Activated CD8-positive, alpha-beta memory T cell treated with anti-CD3 and anti-CD28 coated beads, Interleukin-2, amount 10 ng/mL, durations not matched to agents 7 days and 5 days (primary cell): ENCODE measurements around the gene P2RX6. TPM values are rescaled to one million over a fixed set of nuclear protein-coding genes. Genes with fewer than 3 reads are reported as not detected.

ENCODE experiments used
- ATAC-seq: fragments of 150-1000 bp; cut with Tn5 transposase; one replicate; pipeline ENCODE4 v1.10.0; 2021; ENCODE audit warnings: moderate library complexity
- CTCF ChIA-PET: fragments of 350-600 bp; sonication (Branson Sonifier 250); formaldehyde crosslinking; loops from one replicate; lab custom pipeline; 2021; ENCODE audit warnings: antibody characterized with exemption; lab: Charles Lee
- DNase-seq: peaks from one replicate; pipeline ENCODE4 v3.0.0-alpha.2; 2020
- H3K27ac Mint-ChIP-seq: one replicate; pipeline ENCODE4 v1.8.0; 2021; ENCODE audit warnings: mild to moderate bottlenecking, mixed read lengths
- H3K27me3 Mint-ChIP-seq: one replicate; pipeline ENCODE4 v1.8.0; 2021; ENCODE audit warnings: mixed read lengths
- H3K36me3 Mint-ChIP-seq: one replicate; pipeline ENCODE4 v1.8.0; 2021; ENCODE audit warnings: mild to moderate bottlenecking, mixed read lengths
- H3K4me1 Mint-ChIP-seq: one replicate; pipeline ENCODE4 v1.8.0; 2021; ENCODE audit warnings: mixed read lengths
- H3K4me3 Mint-ChIP-seq: one replicate; pipeline ENCODE4 v1.8.0; 2021; ENCODE audit warnings: mild to moderate bottlenecking, moderate library complexity, mixed read lengths
- H3K9me3 Mint-ChIP-seq: one replicate; pipeline ENCODE4 v1.8.0; 2022; ENCODE audit warnings: low read depth, mixed read lengths
- total RNA-seq, 2 experiments: library from RNA; stranded (reverse); gene quantifications; one replicate each; pipeline ENCODE4 v1.2.3, GENCODE V29; 2021

P2RX6 gene
- total RNA-seq, 2 experiments from 2014 or later: 0.32 to 0.42 TPM

DNA sequence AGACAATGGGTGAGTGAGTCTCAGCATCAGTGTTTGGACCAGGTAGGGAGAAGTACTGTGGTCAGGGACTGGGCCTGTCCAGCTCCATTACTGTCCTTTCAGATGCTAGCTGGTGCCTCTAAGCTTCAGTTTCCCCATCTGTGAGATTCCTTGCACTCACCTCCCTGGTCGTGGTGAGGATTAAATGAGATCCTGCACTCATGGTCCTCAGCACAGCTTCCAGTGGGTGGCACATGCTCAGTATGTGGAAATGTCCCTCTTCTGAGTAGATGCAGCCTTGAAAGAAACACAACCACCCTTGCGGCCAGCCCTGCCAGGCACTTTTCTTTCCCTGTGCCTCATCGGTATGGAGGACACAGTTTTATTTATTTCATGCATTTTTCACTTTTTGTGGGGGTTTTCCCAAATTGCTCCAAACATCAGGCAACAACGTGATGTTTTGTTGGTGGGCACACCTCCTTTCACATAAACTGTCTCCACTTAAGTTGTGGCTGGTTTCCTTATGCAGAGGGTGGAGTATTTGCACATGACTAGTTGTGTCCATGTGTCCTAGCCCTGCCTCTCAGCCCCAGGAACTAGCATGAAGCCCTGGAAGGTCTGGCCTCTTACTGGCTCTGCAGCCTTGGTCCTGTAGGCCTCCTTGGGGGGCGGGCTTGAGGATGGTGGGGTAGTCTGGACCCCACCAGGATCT is 31.7 kb upstream of the P2RX6 start:
- Mint-ChIP-seq H3K27ac (peak overlapping the region; percentile 90), H3K36me3 (peaks cover 13% of the 10 kb centered on the region), H3K4me1 (peaks cover 36% of the 10 kb centered on the region), H3K27me3 (no peaks in the 10 kb centered on the region), H3K9me3 (peaks cover 4% of the 10 kb centered on the region), H3K4me3 (peak overlapping the region; percentile 92)
- ATAC-seq (no peak), DNase-seq (no peak)
- CTCF ChIA-PET: interaction anchor here (1.1 to 1.6 kb wide), 2 partner anchors 17 to 19 kb away, joined by 4 to 5 read pairs; no protein-coding TSS in a partner anchor

DNA sequence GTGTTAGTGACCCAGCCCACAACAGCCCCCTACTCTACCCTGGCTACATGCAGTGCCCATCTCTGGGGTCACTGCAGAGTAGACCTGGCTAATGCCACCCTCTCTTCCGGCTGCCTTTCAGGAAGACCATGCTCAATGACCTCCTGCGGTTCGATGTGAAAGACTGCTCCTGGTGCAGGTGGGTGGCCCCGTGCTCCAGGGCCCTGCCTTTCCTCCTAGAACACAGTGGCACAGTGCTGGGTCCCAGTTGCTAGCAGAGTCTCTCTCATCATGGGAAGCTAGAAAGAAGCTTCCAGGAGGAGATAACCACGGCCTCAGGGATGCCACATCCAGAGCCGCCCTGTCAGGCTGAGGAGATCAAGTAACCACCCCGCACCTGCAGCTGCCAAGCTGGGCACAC is 29.2 kb upstream of the P2RX6 start:
- CTCF ChIA-PET: interaction anchor here (1.6 kb wide), 1 partner anchor 13 kb away, joined by 4 read pairs; no protein-coding TSS in a partner anchor
- ATAC-seq (no peak), DNase-seq (no peak)
- no peak overlapping the region for H3K27ac Mint-ChIP-seq
- H3K4me1 Mint-ChIP-seq: peaks cover 36% of the 10 kb centered on the region
- no peaks in the 10 kb centered on the region for H3K9me3 Mint-ChIP-seq
- no peaks in the 10 kb centered on the region for H3K27me3 Mint-ChIP-seq
- no peak overlapping the region for H3K4me3 Mint-ChIP-seq
- H3K36me3 Mint-ChIP-seq: peaks cover 13% of the 10 kb centered on the region

DNA sequence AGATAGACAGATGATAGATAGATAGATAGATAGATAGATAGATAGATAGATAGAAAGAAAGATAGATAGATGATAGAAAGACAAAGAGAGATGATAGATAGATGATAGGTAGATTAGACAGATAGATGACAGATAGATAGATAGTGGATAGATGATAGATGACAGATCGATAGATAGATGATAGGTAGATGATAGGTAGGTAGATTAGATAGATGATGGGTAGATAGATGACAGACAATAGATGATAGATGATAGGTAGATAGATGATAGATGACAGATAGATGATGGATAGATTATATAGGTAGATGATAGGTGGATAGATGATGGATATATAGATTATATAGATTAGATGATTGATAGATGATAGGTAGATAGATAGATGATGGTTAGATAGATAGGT is 28.6 kb upstream of the P2RX6 start:
- no peak overlapping the region for H3K27ac Mint-ChIP-seq
- DNase-seq (no peak), ATAC-seq (no peak)
- H3K4me3 Mint-ChIP-seq: no peak overlapping the region
- CTCF ChIA-PET: interaction anchor here (1.6 kb wide), 1 partner anchor 13 kb away, joined by 4 read pairs; no protein-coding TSS in a partner anchor
- peaks cover 29% of the 10 kb centered on the region for H3K4me1 Mint-ChIP-seq
- H3K9me3 Mint-ChIP-seq: no peaks in the 10 kb centered on the region
- peaks cover 13% of the 10 kb centered on the region for H3K36me3 Mint-ChIP-seq
- no peaks in the 10 kb centered on the region for H3K27me3 Mint-ChIP-seq

DNA sequence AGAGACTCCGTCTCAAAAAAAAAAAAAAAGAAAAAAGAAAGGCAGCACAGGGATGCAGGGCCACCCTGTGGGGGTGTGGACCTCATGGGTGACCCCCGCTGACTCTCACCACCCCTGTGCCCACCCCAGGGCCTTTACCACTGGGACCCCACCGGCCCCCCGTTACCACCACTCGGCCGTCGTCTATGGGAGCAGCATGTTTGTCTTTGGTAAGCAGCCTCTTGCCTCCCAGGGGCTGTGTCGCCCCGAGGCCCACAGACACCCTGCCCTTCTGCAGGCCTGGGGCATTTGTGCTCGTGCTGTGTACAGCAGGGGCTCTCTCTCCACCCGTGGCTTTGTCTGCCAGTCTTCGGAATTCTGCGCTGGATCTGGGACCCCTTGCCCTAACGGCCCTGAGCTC is 27.6 kb upstream of the P2RX6 start:
- no peaks in the 10 kb centered on the region for H3K9me3 Mint-ChIP-seq
- H3K27me3 Mint-ChIP-seq: no peaks in the 10 kb centered on the region
- CTCF ChIA-PET: no interaction called here
- H3K36me3 Mint-ChIP-seq: peaks cover 13% of the 10 kb centered on the region
- no peak overlapping the region for H3K4me3 Mint-ChIP-seq
- H3K27ac Mint-ChIP-seq: no peak overlapping the region
- DNase-seq: no peak
- peaks cover 27% of the 10 kb centered on the region for H3K4me1 Mint-ChIP-seq
- no peak for ATAC-seq

DNA sequence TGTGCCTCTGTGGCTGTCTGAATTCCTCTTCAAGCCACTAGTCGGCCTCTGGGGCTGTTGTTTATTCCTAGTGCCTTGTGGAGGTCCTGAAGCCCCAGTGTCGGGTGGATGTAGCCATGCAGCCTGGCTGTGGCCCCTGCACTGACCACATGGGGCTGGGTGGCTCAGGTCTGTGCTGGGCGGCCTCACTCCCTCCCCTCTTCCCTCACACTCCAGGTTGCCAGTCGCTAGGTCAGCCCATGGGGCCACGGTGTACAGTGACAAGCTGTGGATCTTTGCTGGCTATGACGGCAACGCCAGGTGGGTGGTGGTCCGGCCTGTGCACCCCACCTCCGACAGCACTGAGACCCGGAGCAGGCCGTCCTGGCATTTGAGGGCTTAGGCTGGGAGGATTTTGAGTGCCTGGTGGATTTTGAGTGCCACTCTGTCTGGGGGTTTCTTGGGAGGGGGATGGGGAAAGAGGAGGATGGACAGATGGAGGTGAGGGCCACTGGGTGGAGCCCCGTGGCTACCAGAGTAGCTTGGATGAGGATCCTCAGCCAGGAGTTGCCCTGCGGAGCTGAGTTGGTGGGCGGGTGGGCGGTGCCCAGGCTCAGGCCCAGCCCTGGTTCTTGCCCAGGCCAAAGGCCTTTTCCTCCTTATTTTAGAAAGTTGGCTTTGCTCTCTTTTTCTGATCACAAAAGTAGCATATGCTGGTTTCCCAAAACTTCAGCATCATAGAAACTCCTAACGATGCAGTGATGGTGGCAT is 26.2 kb upstream of the P2RX6 start:
- no peak for ATAC-seq
- Mint-ChIP-seq H3K27ac (no peak overlapping the region), H3K27me3 (no peaks in the 10 kb centered on the region), H3K9me3 (no peaks in the 10 kb centered on the region), H3K4me3 (no peak overlapping the region), H3K36me3 (peaks cover 13% of the 10 kb centered on the region), H3K4me1 (peaks cover 14% of the 10 kb centered on the region)
- CTCF ChIA-PET: no interaction called here
- DNase-seq: no peak

DNA sequence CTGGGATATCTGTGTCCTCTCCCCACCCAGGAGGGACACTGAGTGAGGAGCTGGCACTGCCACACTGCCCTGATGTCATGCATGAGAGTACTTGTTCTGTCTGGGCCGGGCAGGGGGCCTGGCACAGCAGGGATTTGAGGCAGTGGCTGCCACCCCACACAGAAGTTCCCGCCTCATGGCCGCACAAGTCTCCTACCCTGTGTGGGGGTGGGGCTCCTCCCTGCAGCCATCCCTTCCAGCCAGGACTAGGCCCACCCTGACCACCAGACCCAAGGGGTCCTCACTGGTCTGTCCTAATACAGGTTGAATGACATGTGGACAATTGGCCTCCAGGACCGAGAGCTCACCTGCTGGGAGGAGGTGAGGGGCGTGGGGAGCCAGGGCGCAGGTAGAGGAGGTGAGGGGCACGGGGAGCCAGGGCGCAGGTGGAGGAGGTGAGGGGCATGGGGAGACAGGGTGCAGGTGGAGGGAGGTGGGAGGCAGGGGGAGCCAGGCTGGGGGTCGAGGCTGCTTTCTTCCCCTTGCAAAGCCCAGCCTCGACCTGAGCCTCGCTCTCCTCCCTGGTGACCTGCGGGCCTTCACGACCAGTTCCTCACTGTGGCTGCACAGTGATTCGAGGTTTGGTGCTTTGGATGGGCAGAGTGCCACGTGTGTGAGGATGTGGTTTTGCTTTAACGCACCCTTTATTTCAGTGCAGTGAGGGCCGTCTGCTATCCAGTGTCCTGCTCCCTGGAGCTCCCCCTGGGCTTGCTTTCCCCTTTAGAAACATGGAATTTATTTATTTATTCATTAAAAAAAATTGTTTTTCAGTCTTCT is 25.4 kb upstream of the P2RX6 start:
- CTCF ChIA-PET: interaction anchor here (1.3 kb wide), 1 partner anchor 7 kb away, joined by 3 read pairs; the partner anchor contains the start of gene LZTR1
- H3K9me3 Mint-ChIP-seq: no peaks in the 10 kb centered on the region
- H3K36me3 Mint-ChIP-seq: peaks cover 13% of the 10 kb centered on the region
- DNase-seq: no peak
- no peak overlapping the region for H3K4me3 Mint-ChIP-seq
- ATAC-seq: no peak
- peaks cover 11% of the 10 kb centered on the region for H3K4me1 Mint-ChIP-seq
- H3K27me3 Mint-ChIP-seq: no peaks in the 10 kb centered on the region
- no peak overlapping the region for H3K27ac Mint-ChIP-seq

DNA sequence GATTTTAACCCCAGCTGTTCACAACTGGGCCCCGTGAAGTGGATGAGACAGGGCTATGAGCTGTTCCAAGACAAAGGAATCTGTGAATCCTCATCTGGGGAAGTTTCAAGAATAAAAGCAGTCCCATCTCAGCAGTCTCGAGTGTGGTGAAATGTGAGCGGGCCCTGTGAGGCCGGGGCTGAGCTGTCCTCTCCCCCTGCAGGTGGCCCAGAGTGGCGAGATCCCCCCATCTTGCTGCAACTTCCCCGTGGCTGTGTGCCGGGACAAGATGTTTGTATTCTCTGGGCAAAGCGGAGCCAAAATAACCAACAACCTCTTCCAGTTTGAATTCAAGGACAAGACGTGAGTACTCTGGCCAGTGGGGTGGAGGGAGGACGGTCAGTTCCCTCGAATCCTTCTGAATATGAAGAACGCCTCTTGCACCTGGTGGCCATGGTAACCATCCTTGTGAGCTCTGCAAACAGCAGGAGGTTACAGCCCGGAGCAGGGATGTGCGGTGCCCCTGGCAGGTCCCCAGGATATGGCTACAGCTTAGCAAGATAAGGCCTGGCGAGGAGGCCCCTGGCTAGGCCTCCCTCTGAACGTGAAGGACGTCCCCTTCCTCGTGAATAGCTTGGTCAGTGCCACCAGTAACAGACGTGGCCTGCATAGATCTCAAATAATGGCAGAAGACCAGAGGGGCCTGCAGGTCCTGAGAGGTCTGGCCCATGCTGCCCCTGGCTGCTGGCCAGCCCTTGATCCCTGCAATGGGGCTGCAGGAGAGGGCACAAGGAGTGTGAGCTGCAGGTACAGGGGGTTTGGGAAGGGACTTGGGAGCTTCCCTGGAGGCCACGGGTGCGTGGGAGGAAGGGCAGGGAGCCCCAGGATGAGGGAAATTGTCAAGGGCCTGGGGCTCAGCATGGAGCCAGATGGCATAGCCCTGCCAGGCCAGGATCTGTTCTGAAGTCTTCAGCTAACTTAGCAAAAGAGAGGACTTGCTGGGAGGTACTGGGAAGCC is 24.5 kb upstream of the P2RX6 start:
- ATAC-seq: no peak
- H3K27ac Mint-ChIP-seq: peak overlapping the region; percentile 49
- CTCF ChIA-PET: interaction anchor here (1.1 to 1.3 kb wide), 2 partner anchors 8 to 12 kb away, joined by 3 read pairs; partner anchors contain the start of genes LZTR1 and THAP7
- no peaks in the 10 kb centered on the region for H3K27me3 Mint-ChIP-seq
- no peaks in the 10 kb centered on the region for H3K9me3 Mint-ChIP-seq
- no peak overlapping the region for H3K4me3 Mint-ChIP-seq
- H3K4me1 Mint-ChIP-seq: peaks cover 11% of the 10 kb centered on the region
- DNase-seq: no peak
- H3K36me3 Mint-ChIP-seq: peaks cover 13% of the 10 kb centered on the region

DNA sequence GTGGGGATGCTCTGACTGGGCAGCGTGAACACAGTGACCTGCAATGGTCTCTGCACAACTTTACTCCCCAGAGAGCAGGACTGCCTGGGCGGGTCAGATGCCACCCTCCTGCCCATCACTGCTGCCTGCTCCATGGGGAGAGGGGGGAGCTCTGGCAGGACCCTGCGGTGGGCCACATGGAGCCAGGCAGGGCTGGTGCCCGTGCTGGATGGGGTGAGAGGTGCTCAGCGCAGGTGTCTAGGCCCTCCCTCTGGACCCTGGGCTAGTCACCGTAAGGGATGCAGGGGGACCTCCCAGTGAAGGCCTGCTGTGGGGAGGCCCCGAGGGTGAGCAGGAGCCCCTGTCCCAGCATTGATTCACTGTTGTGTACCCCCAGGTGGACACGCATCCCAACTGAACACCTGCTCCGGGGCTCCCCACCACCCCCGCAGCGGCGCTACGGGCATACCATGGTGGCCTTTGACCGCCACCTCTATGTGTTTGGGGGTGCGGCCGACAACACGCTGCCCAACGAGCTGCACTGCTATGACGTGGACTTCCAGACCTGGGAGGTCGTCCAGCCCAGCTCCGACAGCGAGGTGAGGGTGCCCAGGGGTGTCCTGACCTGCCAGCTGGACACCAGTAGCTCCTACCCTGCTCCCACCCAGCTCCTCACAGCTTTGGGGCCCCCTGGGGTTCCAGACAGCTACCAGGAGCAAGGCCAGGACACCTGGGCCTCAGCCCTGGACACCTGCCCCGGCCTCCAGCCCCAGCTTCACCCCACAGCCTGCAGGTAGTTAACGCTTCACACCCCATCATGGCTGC is 23.5 kb upstream of the P2RX6 start:
- Mint-ChIP-seq H3K4me3 (no peak overlapping the region), H3K36me3 (peaks cover 9% of the 10 kb centered on the region), H3K9me3 (no peaks in the 10 kb centered on the region), H3K27me3 (no peaks in the 10 kb centered on the region), H3K4me1 (peaks cover 11% of the 10 kb centered on the region), H3K27ac (no peak overlapping the region)
- ATAC-seq (no peak), DNase-seq (no peak)
- CTCF ChIA-PET: interaction anchor here (1.1 kb wide), 1 partner anchor 11 kb away, joined by 3 read pairs; the partner anchor contains the start of gene THAP7

DNA sequence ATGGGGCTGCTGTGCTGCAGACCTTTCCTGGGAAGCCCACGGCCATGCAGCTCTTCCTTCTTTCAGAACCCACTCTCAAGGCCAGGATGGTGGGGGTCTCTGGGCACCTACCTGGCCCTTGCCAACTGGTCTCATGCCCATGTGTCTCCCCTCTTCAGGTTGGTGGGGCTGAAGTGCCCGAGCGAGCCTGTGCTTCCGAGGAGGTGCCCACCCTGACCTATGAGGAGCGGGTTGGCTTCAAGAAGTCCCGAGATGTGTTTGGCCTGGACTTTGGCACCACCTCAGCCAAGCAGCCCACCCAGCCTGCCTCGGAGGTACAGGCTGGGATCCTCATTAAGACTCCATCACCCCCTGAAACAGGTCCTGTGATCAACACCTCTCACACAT is 22.9 kb upstream of the P2RX6 start:
- Mint-ChIP-seq H3K4me1 (peaks cover 11% of the 10 kb centered on the region), H3K36me3 (peaks cover 7% of the 10 kb centered on the region), H3K4me3 (no peak overlapping the region), H3K27ac (no peak overlapping the region), H3K27me3 (no peaks in the 10 kb centered on the region), H3K9me3 (no peaks in the 10 kb centered on the region)
- CTCF ChIA-PET: no interaction called here
- DNase-seq (no peak), ATAC-seq (no peak)

DNA sequence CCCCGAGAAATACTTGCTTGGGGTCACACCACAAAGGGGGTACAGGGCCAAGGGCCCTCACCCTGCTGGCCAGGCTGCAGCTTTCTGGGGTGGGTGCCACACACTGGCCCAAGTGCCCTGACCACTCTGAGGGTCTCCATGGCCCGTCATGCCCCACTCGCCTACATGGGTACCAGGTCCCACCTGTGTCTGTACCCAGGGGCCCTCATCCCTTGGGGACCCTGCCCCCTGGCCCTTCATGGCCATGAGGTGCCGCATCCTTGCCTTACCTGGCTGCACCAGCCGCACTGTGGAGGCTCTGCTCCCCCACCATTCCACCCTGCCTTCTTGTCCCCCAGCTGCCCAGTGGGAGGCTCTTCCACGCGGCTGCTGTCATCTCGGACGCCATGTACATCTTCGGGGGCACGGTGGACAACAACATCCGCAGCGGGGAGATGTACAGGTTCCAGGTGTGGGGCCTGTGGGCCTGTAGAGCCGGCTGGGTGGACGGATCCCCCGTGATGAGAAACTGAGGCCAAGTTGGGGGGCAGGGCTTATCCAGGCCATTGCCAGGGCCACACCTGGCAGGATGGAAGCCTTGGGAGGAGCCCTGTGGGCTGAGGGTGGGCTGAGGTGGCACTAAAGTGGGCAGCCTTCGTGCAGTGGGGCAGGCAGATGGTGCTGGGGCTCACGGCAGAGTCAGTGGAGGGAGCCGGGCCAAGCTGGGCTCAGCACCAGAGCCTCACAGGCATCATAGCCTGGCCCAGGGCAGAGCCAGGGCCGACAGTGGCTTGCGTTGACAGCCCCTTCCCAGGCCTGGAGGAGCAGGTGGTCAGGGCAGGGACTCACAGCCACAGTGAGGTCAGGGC is 22.3 kb upstream of the P2RX6 start:
- ATAC-seq: no peak
- H3K27ac Mint-ChIP-seq: no peak overlapping the region
- H3K9me3 Mint-ChIP-seq: no peaks in the 10 kb centered on the region
- H3K36me3 Mint-ChIP-seq: peaks cover 3% of the 10 kb centered on the region
- CTCF ChIA-PET: no interaction called here
- peaks cover 11% of the 10 kb centered on the region for H3K4me1 Mint-ChIP-seq
- H3K27me3 Mint-ChIP-seq: no peaks in the 10 kb centered on the region
- DNase-seq: no peak
- H3K4me3 Mint-ChIP-seq: no peak overlapping the region
